HG03342 (cell line): ENCODE results near the gene GAS2L1.

ENCODE experiments used
- ATAC-seq: cut with Tn5 transposase; IDR thresholded peaks from one replicate; pipeline ENCODE4 v1.9.1; 2021; ENCODE audit warnings: mild to moderate bottlenecking, moderate library complexity; ENCODE audit not compliant: unreplicated experiment

GAS2L1 gene

DNA sequence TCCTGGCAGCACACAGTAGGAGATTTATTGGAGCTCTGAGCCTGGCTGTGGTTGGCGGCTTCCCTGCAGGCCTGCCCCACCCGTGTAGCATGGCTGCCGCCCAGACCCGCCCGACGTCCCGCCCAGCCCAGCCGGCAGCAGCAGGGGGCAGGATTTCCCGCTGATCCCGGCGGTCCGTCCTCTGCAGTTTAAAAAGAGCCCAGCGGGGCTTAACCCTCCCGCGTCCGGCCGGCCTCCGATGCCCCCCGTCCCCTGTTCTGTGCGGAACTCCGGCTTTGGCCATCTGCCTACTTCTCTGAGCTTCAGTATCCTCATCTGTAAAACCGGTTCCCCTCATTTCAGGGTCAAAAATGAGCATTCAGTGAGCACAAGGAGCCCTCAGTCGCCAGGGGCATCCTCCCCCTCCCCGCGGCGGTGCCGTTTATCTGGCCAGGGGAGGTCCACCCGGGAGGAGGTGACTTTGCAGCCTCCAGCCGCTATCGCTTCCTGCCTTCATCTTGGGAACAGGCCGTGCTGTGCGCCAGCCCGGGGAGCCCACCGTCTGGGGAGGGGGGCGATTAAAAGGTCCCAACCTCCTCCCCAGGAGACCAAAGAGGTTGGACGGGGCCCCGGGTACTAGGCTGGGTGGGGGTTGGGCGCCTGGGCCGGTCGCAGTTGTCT lies at the start of gene GAS2L1:
Gene GAS2L1 (plus strand): TSS at position 476 of the 660 bp plus-strand sequence. CDS start 1,456 bp downstream, outside the sequence.
- no peak for ATAC-seq

DNA sequence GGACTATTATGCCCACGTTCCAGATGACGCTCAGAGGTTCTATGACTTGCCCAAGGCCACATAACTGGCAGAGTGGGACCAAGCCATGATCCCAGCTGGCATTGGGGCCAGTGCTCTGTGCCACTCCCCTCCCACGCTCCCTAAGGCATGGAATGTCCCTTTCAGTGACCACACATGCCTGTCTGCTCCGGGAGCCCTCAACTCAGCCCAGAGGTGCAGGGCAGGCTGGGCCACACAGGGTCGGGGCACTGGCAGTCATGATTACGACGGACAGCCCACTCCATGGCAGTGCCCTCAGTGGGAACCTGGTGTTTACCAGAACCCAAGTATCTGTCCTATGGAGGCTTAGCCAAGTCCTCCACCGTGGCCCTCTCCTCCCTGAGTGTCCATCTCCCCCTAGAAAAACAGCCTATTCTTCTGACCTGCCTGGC lies 48.7 kb upstream of the GAS2L1 start:
- no peak for ATAC-seq

DNA sequence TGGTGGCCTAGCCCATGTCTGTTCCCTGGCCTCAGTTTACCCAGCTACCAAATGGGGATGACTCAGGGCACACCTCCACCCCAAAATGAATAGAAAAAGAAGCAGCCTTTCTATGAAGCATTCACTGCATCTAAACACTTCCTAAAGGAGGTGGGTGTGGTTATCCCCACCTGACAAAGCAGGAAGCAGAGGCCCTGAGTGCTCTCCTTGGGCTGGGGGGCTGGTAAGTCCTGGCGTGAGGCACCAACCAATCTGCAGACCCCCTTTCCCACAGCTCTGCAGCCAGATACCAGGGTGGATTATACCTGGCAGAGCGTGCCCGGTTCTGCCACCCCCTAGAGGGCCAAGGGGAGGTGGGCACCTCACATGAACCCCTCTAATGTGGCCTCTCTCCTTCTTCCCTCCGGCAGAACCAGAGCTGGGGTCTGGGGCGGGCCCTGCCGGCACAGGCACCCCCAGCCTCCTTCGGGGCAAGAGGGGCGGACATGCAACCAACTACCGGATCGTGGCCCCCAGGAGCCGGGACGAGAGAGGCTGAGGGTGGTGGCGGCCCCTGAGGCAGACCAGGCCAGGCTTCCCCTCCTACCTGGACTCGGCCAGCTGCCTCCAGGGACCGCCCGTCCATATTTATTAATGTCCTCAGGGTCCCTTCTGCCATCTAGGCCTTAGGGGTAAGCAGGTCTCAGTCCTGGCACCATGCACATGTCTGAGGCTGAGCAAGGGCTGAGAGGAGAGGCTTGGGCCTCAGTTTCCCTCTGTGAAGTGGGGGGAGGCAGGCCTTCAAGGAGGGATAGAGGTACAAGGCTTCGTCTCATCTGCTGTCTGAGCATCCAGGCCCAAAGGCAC lies 47.8 kb upstream of the GAS2L1 start:
- ATAC-seq = no peak

DNA sequence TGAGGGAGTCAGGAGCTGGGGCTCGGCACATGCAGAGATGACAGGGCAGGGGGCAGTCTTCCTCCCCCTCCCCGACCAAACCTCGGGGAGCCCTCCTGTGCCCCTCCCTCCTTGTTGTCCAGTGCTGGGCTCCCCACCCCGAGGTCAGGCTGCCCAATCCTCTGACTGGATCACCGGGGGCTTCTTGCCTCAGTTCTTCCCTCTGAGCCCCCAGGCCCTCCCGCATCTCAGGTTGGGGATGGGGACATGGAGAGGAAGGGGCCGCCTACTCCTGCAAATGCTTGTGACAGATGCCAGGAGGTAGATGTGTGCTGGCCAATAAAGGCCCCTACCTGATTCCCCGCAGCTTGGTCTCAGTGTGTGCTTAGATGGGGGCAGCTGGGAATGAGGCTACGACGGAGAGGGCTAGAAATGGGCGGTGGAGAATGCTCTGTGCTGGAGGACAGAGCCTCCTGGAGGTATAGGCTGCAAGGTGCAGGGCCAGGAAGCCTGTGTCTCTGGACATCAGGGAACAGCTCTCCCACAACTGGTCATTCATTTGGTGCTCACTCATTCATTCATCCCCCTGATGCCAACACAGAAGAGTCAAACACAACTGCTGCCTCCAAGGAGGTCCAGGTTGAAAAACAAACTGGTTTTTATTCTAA lies 47.1 kb upstream of the GAS2L1 start:
- ATAC-seq = no peak

DNA sequence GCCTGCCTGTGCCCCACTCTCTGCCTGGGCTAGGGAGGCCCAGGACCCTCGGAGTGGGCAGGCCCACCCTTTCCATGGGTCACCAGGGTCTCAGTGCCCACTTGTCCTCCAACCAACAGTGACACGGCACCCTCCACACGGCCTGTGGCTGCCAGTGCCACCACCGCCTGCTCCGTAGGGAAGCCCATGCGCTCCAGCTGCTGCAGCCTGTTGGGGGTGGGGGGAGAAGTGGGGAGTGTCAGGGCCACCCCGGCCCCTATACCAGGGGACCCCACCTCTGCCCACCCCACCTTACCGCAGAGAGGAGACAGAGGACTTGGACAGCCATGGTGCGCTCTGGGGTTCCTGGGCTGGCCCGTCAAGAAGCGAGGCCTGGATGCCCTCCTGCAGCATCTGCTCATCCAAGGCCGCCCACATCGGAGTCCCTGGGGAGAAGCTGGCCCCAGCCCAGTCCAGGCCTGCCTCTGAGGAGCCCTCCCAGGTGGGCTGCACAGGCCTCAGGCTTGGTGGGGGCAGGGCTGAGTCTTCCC lies 46.4 kb upstream of the GAS2L1 start:
- ATAC-seq = no peak

DNA sequence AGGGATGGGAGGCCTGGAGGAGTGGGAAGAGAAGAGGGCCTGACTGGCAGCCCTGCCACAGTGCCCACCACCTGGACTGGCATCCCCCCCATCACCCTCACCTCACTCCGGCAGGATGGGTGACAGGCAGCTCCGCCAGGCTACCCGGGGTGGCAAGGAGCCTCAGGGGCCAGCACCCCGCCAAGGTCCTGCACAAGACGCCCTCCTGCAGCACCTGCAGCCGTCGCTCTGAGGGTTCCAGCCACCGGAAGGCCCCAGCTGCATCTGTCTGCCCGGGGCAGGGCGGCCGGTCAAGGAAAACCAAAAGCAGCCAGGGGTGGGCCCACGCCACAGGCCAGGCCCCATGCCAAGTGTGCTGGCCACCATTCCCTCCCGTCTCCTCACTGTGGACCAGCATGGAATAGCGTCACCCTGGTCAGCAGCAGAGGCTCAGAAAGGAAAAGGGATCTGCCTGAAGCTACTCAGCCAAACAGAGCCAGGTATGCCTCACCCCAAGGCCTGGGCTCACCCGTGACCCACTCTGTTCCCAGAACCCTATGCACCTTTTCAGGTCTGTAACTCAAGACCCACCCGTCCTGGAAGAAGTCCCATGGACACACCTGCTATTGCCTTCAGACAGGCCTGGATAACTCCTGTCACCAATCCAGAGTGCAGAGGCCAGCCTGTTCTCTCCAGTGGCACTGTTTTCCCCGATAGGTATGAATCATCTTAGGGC lies 45.7 kb upstream of the GAS2L1 start:
- no peak for ATAC-seq

DNA sequence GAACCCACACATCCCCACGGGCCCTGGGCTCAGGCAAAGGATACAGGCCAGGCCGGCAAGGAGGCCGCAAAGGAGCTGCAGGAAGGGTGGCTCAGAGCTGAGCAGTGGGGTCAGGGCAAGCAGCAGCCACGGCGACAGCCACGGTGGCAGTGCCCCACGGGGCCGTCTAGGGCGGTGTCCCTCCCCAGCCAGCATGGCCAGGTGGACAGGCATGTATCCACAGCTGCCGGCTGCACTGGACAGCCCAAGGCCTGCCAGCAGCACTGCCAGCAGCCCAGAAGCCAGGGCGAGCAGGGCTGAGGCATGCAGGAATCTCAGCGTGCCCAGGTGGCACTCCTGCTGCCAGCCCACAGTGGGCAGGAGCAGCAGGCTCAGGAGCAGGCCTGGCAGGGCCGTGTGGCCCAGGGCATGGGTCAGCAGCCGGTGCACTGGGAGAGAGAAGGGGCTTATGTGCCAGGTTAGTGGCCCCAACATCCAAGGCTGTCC lies 42.6 kb upstream of the GAS2L1 start:
- ATAC-seq = no peak

DNA sequence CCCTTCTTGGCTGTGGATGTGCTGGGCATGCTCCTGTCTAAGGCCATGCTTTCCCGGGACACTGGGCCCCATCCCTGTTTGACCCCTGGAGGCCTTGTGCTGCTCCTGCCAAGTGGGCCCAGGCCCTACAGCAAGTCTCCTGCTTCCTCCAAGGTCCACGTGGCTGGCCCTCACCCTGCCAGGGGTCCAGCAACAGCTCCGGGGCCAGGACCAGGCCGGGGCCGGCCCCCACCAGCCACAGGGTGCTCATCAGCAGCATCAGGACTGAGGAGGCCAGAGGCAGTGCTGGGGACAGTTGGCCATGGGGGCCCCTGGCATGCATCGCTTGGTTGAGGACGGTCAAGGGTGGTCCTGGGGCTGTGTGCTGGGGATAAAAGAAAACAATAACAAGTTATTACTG lies 41.1 kb upstream of the GAS2L1 start:
- no peak for ATAC-seq

DNA sequence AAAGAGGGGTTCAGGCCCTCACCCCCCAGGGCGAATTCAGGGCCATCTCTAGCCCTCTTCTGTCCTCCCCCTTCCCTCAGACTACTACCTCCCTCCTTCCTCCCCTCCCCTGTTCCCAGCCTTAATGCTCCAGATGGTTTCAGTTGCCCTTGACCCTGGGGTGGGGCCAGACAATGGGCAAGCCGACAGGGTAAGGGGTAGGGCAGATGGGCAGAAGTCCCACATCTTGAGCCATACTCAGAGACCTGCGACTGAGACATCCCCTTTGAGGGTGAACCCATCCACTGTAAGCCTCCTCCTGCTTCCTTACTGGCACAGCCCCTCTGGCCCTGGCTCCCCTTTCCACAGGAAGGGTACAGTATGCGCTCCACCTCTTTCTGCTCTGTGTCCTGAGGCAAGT lies 40.5 kb upstream of the GAS2L1 start:
- no peak for ATAC-seq

DNA sequence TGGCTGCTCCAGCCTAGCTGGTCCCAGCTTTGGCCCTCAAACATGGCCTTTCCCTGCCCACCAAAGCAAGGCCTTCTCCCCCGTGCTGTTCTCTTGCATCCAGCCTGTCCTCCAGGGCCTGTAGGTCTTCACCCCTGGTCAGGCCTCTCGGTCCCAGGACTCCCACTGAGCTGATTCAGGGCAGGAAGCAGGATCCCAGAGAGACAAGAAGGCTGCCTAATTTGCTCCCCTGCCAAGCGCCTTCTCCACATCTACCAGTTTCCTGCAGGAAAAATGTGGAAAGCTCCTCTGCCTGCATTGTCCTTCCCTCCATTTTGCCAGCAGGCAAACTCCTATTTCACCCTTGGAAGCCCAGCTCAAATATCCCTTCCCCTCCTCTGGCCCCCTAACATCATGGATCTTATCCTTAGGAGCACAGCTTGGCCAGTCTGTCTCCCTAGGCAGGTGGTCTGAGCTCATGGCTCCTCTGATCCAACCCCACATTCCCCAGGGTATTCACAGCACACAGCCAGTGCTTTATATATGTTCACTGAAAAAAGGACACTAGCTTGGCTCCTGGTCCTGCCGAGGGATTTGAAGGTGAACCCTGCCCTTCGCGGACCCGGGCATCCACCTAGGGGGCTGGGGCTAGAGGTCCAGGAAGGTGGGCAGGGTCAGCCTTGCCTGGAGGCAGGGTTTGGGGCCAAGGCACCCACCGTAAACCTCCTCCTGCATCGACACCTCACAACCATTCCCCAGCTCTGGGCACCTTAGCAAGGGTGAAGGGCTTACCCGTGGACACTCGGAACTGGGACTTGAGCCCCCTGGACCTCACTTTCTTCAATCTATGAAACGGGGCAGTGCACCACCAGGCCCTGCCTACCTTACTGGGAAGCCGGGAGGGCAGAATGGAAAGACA lies 39.6 kb upstream of the GAS2L1 start:
- ATAC-seq = no peak

DNA sequence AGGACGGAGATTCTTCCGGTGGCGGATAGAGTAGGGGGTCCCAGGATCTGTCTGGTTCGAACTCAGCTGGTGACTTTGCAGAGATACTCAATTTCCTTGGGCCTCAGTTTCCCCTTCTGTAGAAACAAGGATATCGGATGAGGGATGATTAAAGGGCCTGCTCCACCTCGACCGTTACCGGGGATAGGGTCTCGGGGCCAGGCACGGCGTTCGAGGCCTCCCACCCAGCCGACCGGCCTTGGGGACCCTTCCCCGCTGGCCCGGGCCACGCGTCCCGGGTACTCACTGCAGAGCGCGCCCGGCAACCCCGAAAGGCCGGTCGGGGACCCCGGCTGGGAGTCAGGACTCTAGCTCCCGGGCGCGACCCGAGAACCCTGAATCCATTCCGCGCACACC lies 39.0 kb upstream of the GAS2L1 start:
- no peak for ATAC-seq

DNA sequence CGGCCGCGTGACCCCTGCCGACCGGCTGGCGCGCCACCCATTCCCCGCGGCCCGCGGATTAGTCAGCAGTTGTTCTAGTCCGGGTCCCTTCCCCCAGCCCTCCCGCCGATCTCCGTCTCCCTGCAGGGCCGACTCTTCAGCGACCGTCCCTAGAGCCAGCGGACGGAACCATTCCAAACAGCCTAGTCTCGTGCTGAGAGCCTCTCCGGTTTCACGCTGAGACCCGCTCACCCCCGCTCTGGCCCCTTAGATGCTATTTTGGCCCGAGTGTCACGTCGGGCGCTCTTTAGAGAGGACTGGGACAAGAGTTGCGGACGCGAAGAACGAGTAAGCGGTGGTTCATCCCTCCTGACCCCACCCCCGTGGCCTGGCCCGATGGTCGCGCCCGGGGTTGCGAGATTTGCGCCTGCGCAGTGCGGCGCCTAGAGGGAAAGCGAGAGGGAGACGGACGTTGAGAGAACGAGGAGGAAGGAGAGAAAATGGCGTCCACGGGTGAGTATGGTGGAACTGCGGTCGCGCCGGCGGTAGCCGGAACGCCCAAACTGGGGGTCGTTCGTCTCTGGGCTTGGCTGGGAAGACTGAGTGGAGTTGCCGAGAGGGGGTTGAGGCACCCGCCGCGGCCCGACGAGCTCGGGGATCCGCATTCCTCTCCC lies 38.5 kb upstream of the GAS2L1 start, which contains the start of the genes EWSR1 and RHBDD3:
Gene EWSR1 (plus strand): TSS at position 411 of the 653 bp plus-strand sequence. CDS start 69 bp downstream, at position 480.
Gene RHBDD3 (minus strand): TSS at position 124 of the 653 bp plus-strand sequence. CDS start 2,355 bp downstream, outside the sequence.
- ATAC-seq = peak; percentile 66

DNA sequence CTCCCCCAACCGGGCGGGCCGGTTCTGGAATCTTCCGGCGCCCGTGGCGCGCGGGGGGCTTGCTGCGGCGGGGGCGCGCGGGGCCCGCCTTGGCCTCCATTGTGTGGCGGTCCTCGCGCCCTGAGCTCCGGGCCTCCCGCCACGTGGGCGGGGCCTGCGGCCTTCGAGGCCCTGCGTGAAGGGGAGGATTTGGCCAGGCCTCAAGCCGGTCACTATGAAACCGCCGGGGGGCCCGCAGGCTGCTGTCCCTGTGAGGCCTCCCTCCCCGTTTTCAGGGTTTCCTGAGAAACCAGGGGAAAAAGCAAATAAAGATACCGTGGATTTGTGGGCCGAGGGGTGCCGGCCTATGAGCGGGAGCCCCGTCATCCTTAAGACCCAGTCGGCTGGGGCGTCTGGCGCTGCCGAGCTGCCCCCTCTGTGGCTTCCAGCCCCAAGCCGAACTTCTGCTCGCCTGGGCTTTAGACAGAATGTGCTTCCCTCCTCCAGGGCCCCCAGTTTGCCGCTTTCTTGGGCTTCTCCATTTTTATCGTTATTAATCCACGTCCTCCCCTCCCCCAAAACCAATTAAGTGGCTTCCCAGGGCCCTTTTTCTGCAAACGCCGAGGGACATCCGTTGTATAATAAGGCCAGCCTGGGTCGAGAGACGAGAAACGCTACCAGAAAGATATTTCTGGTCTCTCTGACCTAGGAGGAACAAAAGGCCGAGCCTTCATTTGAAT lies 37.8 kb upstream of the GAS2L1 start:
- peak; percentile 9 for ATAC-seq

DNA sequence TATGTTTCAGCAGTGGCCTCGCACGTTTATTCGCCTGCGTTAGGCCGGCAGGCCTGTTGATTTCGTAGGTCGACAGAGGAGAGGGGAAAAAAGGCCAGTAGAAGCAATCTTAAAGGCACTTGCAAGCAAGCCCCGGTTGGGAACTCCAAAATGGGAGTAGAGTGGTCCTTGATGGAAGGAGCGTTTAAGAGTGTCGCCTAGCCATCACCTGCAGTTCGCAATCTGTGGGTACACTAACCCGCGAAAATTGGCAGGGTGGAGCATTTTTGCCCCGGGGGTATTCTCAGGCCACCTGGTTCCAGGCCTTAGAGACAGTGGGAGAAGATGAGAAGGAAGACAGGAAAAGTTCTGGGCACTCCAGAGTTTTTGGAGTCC lies 37.2 kb upstream of the GAS2L1 start:
- no peak for ATAC-seq

DNA sequence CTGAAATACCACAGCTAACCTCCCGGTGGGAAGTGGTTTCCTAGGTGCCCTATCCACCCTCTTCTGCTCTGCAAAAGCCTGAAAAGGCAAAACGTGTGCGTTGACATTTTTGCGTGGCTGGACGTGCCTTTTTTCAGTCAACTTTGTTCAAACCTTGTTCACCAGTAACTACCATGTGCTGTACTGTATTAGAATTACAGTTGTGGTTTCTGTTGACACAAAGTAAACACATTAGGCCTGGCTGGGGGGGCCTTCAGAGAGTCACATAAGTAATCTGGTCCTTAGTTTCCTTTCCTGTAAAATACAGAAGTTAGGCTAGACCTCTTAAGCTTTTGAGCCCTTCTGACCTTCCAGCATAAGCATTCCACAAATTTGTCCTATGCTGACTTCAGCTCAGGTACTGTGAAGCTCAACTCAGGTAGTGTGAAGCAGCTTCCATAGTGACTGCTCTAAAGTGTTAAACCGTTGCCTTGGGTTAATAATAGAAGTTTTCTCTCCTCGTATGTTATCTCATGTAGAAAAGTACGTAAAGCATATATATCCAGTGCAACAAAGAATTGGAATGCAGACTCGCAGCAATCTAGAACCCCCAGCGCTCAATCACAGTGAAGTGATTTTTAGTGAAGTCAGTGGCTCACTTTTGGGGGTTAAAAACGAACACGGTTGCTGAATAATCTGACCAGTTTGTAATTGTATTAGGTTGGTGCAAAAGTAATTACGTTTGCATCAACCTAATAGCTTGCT lies 36.5 kb upstream of the GAS2L1 start:
- ATAC-seq = no peak

DNA sequence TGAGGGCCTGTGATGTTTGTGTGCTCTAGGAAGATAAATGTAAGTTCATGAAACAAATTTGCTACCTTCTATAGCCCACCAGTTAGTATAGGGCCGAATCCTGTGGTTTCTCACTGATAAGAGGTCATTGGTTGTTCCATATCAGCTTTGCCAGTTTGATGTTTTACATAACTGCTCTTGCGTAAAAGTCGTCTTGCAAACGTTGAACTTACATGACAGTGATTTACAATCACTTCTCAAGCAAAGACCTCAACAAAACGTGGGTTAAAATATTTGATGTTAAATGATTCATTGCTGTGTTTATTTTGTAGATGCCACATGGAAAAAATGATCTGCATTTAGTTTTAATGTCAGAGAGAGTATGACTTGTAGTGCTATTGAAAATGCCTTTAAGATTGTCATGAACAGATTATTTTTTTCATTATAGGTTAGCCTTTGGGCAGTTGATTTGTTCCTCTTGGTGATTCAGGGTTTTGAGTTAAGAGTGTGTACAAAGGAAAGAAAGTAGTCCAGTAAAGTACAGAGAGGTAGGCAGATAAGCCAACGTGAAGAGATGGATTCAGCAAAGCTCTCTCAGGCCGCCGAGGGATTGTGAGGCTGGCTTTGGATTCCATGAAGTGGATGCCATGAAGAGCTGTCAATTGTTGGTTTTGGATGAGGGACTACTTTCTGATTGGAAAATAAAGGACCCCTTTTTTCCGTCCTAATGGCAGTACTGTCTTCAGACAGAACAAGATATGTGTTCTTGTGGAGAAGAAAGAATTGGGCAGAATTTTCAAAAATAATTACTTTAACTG lies 35.8 kb upstream of the GAS2L1 start:
- ATAC-seq = no peak

DNA sequence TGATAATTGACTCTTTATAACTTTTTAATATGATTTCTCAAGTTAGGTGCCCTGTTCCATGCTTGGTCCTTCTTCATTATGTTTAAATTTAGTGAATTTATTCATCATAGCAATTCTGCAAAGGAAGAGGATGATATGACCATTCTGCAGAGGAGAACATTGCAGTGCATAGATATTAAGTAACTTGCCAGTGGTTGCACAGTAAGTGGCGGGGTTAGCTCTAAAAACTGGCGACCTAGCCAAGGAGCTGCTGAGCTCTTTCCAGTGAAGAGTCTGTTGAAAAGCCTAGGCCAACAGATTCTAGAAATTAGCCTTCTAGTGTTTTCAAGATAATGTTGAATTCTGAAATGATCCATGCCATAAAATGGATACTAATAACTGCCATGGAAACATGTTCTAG lies 33.8 kb upstream of the GAS2L1 start:
- ATAC-seq = no peak
